H1 (cell line): ENCODE data around the gene DNAI1. TPM values are rescaled to one million over a fixed set of nuclear protein-coding genes. Genes with fewer than 3 reads are reported as not detected.
A peak's percentile ranks its signal among the peaks of the same experiment; 100 is the strongest.

Experiments
- CTCF ChIA-PET: fragments of 300-600 bp; sonication (Branson Sonifier 250); formaldehyde crosslinking; loops from one replicate; lab custom pipeline; 2021; ENCODE audit not compliant: partially characterized antibody; lab: Charles Lee
- POLR2A ChIA-PET: fragments of 300-600 bp; sonication (Branson Sonifier 250); formaldehyde crosslinking; loops from one replicate; lab custom pipeline; 2021; ENCODE audit warnings: inconsistent platforms; ENCODE audit not compliant: partially characterized antibody; lab: Charles Lee
- DNase-seq, 2 experiments: peaks; one replicate each; pipeline versions ENCODE4 v3.0.0 to v3.0.0-alpha.2; 2010 to 2022; ENCODE audit warnings: low spot score in 2 of 2, low read depth in 1 of 2, mixed read lengths in 1 of 2
- FAIRE-seq: peaks from 2 replicates; lab custom pipeline; 2011; peaks lifted over from hg19 to GRCh38; lab: Jason Lieb, UNC
- H2AFZ ChIP-seq: 2 replicates; pipeline ENCODE4 v1.8.1; 2012; ENCODE audit warnings: low read length, inconsistent platforms
- H2AK5ac ChIP-seq: 2 replicates; pipeline ENCODE4 v1.6.1; 2013; ENCODE audit warnings: low read depth, low read length
- H2BK120ac ChIP-seq: replicated peaks from 2 replicates; pipeline ENCODE3; 2013; ENCODE audit warnings: low read depth, low read length, inconsistent platforms
- H2BK12ac ChIP-seq: 2 replicates; pipeline ENCODE4 v1.6.1; 2013; ENCODE audit warnings: low read depth, low read length
- H2BK15ac ChIP-seq: 2 replicates; pipeline ENCODE4 v1.6.1; 2013; ENCODE audit warnings: low read length
- H2BK20ac ChIP-seq: 2 replicates; pipeline ENCODE4 v1.6.1; 2013; ENCODE audit warnings: low read length
- H2BK5ac ChIP-seq: 2 replicates; pipeline ENCODE4 v1.6.1; 2013; ENCODE audit warnings: low read depth, low read length
- H3K14ac ChIP-seq: 2 replicates; pipeline ENCODE4 v1.6.1; 2013; ENCODE audit warnings: inconsistent platforms; ENCODE audit not compliant: insufficient read length
- H3K18ac ChIP-seq: 2 replicates; pipeline ENCODE4 v1.6.1; 2013; ENCODE audit warnings: low read length; ENCODE audit errors: extremely low read depth
- H3K23ac ChIP-seq: 2 replicates; pipeline ENCODE4 v1.6.1; 2013; ENCODE audit warnings: inconsistent platforms; ENCODE audit not compliant: insufficient read length
- H3K23me2 ChIP-seq: 2 replicates; pipeline ENCODE4 v1.6.1; 2013; ENCODE audit warnings: low read depth, low read length
- H3K27ac ChIP-seq: 2 replicates; pipeline ENCODE4 v1.6.1; 2011; ENCODE audit warnings: low read depth, low read length, inconsistent platforms
- H3K27me3 ChIP-seq, 4 experiments: replicated peaks in 1 of 4; 1 replicate in 1 of 4; 2 replicates in 3 of 4; pipeline versions ENCODE4 v1.6.1 to v1.8.1; 2011 to 2013; ENCODE audit warnings: low read length in 3 of 4, mild to moderate bottlenecking in 3 of 4, inconsistent platforms in 2 of 4, mixed read lengths in 2 of 4, moderate library complexity in 1 of 4; ENCODE audit not compliant: control insufficient read depth in 3 of 4, insufficient read depth in 3 of 4; ENCODE audit errors: extremely low read depth in 1 of 4
- H3K36me3 ChIP-seq, 4 experiments: 2 replicates each; pipeline versions ENCODE4 v1.6.1 to v1.8.1; 2011 to 2013; ENCODE audit warnings: mild to moderate bottlenecking in 4 of 4, low read length in 3 of 4, moderate library complexity in 2 of 4, control low read depth in 1 of 4, inconsistent platforms in 1 of 4; ENCODE audit not compliant: insufficient read depth in 4 of 4, control insufficient read depth in 2 of 4
- H3K4ac ChIP-seq: replicated peaks from 2 replicates; pipeline ENCODE3; 2013; ENCODE audit warnings: low read length, low read depth, mixed read lengths, inconsistent platforms; ENCODE audit not compliant: insufficient read length
- H3K4me1 ChIP-seq, 4 experiments: replicated peaks in 1 of 4; 1 replicate in 1 of 4; 2 replicates in 3 of 4; pipeline versions ENCODE4 v1.6.1 to v1.8.1; 2011 to 2013; ENCODE audit warnings: low read length in 3 of 4, inconsistent platforms in 2 of 4, mixed read lengths in 1 of 4; ENCODE audit not compliant: insufficient read depth in 4 of 4, control insufficient read depth in 3 of 4
- H3K4me2 ChIP-seq, 2 experiments: 2 replicates each; pipeline versions ENCODE4 v1.6.1 to v1.8.1; 2011 to 2013; ENCODE audit warnings: low read depth in 2 of 2, low read length in 2 of 2, control low read depth in 1 of 2, inconsistent platforms in 1 of 2, mild to moderate bottlenecking in 1 of 2; ENCODE audit not compliant: insufficient read depth in 1 of 2
- H3K4me3 ChIP-seq, 4 experiments: fragments of 200-600, 300-600 bp in 1 of 4; sonication (generic), shearing (Covaris generic), sonication (Bioruptor Twin) in 1 of 4; 2 replicates each; pipeline versions ENCODE4 v1.5.1 to v1.8.1; 2011 to 2016; ENCODE audit warnings: low read length in 4 of 4, low read depth in 3 of 4, control low read depth in 2 of 4, inconsistent platforms in 2 of 4, mild to moderate bottlenecking in 2 of 4, mixed read lengths in 1 of 4, moderate library complexity in 1 of 4; ENCODE audit not compliant: insufficient read depth in 2 of 4; ENCODE audit errors: extremely low read depth in 1 of 4
- H3K56ac ChIP-seq: replicated peaks from 2 replicates; pipeline ENCODE3; 2013; ENCODE audit warnings: low read depth, mild to moderate bottlenecking, mixed read lengths, low read length, inconsistent platforms; ENCODE audit not compliant: insufficient read length
- H3K79me1 ChIP-seq: 2 replicates; pipeline ENCODE4 v1.6.1; 2013; ENCODE audit warnings: low read depth, low read length, control low read depth
- H3K79me2 ChIP-seq, 2 experiments: 2 replicates each; pipeline versions ENCODE4 v1.6.1 to v1.8.1; 2012 to 2013; ENCODE audit warnings: low read length in 2 of 2, mild to moderate bottlenecking in 2 of 2, inconsistent platforms in 1 of 2; ENCODE audit not compliant: insufficient read depth in 2 of 2, control insufficient read depth in 1 of 2
- H3K9ac ChIP-seq, 4 experiments: replicated peaks in 1 of 4; 1 replicate in 1 of 4; 2 replicates in 3 of 4; pipeline versions ENCODE4 v1.6.1 to v1.8.1; 2011 to 2013; ENCODE audit warnings: low read depth in 3 of 4, low read length in 3 of 4, control low read depth in 2 of 4, mild to moderate bottlenecking in 2 of 4, moderate library complexity in 2 of 4, inconsistent platforms in 1 of 4; ENCODE audit errors: extremely low read depth in 1 of 4
- H3K9me3 ChIP-seq, 2 experiments: 2 replicates each; pipeline versions ENCODE4 v1.6.1 to v1.8.1; 2012 to 2013; ENCODE audit warnings: mild to moderate bottlenecking in 2 of 2, moderate library complexity in 2 of 2, control low read depth in 1 of 2, inconsistent platforms in 1 of 2, low read depth in 1 of 2, low read length in 1 of 2, mixed read lengths in 1 of 2; ENCODE audit not compliant: insufficient read depth in 2 of 2
- H4K20me1 ChIP-seq, 2 experiments: replicated peaks in 1 of 2; 2 replicates each; pipeline versions ENCODE3 to v1.8.1; 2011 to 2013; ENCODE audit warnings: inconsistent platforms in 2 of 2, low read length in 2 of 2, mild to moderate bottlenecking in 1 of 2; ENCODE audit not compliant: insufficient read depth in 2 of 2, control insufficient read depth in 1 of 2
- H4K5ac ChIP-seq: 2 replicates; pipeline ENCODE4 v1.6.1; 2013; ENCODE audit warnings: low read length, low read depth, mixed read lengths, inconsistent platforms; ENCODE audit not compliant: insufficient read length
- H4K8ac ChIP-seq: 2 replicates; pipeline ENCODE4 v1.8.0; 2013; ENCODE audit warnings: mild to moderate bottlenecking, moderate library complexity, low read length, inconsistent platforms; ENCODE audit not compliant: insufficient read depth; ENCODE audit errors: extremely low read depth
- H4K91ac ChIP-seq: replicated peaks from 2 replicates; pipeline ENCODE3; 2013; ENCODE audit warnings: low read length, mixed read lengths, inconsistent platforms; ENCODE audit not compliant: insufficient read length
- GABPA ChIP-seq: IDR thresholded peaks from 2 replicates; pipeline ENCODE4 v1.6.1; 2011; ENCODE audit warnings: mild to moderate bottlenecking, low read length, moderate library complexity, borderline replicate concordance; ENCODE audit not compliant: insufficient read depth
- SUZ12 ChIP-seq: fragments of 200-600 bp; sonication (generic); IDR thresholded peaks from 2 replicates; pipeline ENCODE4 v1.6.1; 2012; ENCODE audit warnings: mild to moderate bottlenecking, inconsistent platforms, low read length, moderate library complexity, mixed read lengths
- WGBS, 2 experiments: shearing (Covaris generic) in 1 of 2; methylation state at CpG; one replicate each; pipeline versions ENCODE4 v1.1.6 to v1.1.7; 2013 to 2015; ENCODE audit warnings: low lambda C conversion rate in 2 of 2, mixed read lengths in 2 of 2, inconsistent platforms in 1 of 2, low coverage in 1 of 2, missing lambda C conversion rate in 1 of 2; ENCODE audit not compliant: insufficient replicate concordance in 2 of 2, insufficient coverage in 1 of 2, insufficient read length in 1 of 2; ENCODE audit errors: extremely low coverage in 1 of 2, missing lambda C conversion rate in 1 of 2; 5-methylcytosine and 5-hydroxymethylcytosine counted together
- polyA plus RNA-seq, 7 experiments: library from polyadenylated mRNA; depleted of rRNA in 3 of 7; stranded (reverse) in 5 of 7; unstranded in 2 of 7; fragments of >200 nt in 5 of 7; fragments of 200-250 nt in 2 of 7; gene quantifications; 1 replicate in 5 of 7; 2 replicates in 1 of 7; 4 replicates in 1 of 7; pipeline versions ENCODE4 v1.2.1 to v1.2.3, GENCODE V29; 2011 to 2013; ENCODE audit warnings: missing spikeins in 2 of 7, mixed read lengths in 2 of 7
- total RNA-seq: library from RNA; stranded (reverse); fragmentation: NEBNext Ultra II Directional; extraction: Animal tissue kit (Norgen Biotek cat#: 25700); gene quantifications from 2 replicates; pipeline ENCODE4 v1.2.1, GENCODE V29; 2021
- TF ChIP-seq, protein P1 (sequence below), 3 experiments: IDR thresholded peaks; 1 replicate in 2 of 3; 2 replicates in 1 of 3; pipeline versions ENCODE4 v1.5.1 to v1.6.1; 2011; ENCODE audit warnings: low read length in 3 of 3, mild to moderate bottlenecking in 3 of 3, inconsistent platforms in 2 of 3, low read depth in 1 of 3, moderate library complexity in 1 of 3; ENCODE audit not compliant: insufficient read depth in 1 of 3; ENCODE audit errors: control extremely low read depth in 1 of 3

DNAI1 gene
- total and polyA plus RNA-seq, 2 of the 8 experiments (the other 6 are each of a cell fraction or from before 2014, with no cell fraction given), result 0.37 to 0.54 TPM

- POLR2A ChIA-PET, result interaction anchor here (0.6 kb wide), 1 partner anchor 16 kb away, joined by 3 read pairs; no protein-coding TSS in a partner anchor
- DNase-seq (no peak), FAIRE-seq (no peak)
- Histone ChIP-seq H2BK5ac (no peak overlapping the region), H2BK12ac (peak overlapping the region; percentile 19; the same call in 1 of the 2 replicates), H3K18ac (0 out of 2 replicates have a peak overlapping the region, but pooled peaks have one; percentile 4), H3K4ac (no peak overlapping the region), H3K4me1 (peaks cover 9 to 38% (median 15%) of the 10 kb centered on the region in 4 experiments), H2AFZ (no peak overlapping the region), H3K36me3 (no peaks in the 10 kb centered on the region), H3K79me2 (no peaks in the 10 kb centered on the region), H2BK120ac (no peak overlapping the region), H3K9ac (no peak overlapping the region), H3K4me3 (no peak overlapping the region), H3K4me2 (no peak overlapping the region), H3K27ac (no peak overlapping the region), H3K14ac (no peak overlapping the region), H3K79me1 (no peaks in the 10 kb centered on the region), H2AK5ac (no peak overlapping the region), H3K23me2 (no peaks in the 10 kb centered on the region), H4K5ac (no peak overlapping the region), H3K9me3 (no peaks in the 10 kb centered on the region), H2BK20ac (no peak overlapping the region; the same call in 1 of the 2 replicates), H4K91ac (no peak overlapping the region), H3K27me3 (peaks cover 0 to 3% (median 3%) of the 10 kb centered on the region in 4 experiments; a peak in 3 of 7 replicates), H3K23ac (no peak overlapping the region), H2BK15ac (0 out of 2 replicates have a peak overlapping the region, but pooled peaks have one; percentile 75), H4K8ac (no peak overlapping the region), H3K56ac (no peak overlapping the region), H4K20me1 (no peaks in the 10 kb centered on the region)
- CTCF ChIA-PET, result interaction anchor here (0.9 to 6.3 kb wide), 10 partner anchors 9 to 67 kb away, joined by 3 to 48 read pairs (median 4); no protein-coding TSS in a partner anchor
- WGBS, 2 experiments, result 77% methylated on average over 7 of the region's 7 CpGs; no CpG with 5 or more reads in 1 of the 2 experiments
- no peak for TF ChIP-seq GABPA
- TF ChIP-seq, protein P1, sequence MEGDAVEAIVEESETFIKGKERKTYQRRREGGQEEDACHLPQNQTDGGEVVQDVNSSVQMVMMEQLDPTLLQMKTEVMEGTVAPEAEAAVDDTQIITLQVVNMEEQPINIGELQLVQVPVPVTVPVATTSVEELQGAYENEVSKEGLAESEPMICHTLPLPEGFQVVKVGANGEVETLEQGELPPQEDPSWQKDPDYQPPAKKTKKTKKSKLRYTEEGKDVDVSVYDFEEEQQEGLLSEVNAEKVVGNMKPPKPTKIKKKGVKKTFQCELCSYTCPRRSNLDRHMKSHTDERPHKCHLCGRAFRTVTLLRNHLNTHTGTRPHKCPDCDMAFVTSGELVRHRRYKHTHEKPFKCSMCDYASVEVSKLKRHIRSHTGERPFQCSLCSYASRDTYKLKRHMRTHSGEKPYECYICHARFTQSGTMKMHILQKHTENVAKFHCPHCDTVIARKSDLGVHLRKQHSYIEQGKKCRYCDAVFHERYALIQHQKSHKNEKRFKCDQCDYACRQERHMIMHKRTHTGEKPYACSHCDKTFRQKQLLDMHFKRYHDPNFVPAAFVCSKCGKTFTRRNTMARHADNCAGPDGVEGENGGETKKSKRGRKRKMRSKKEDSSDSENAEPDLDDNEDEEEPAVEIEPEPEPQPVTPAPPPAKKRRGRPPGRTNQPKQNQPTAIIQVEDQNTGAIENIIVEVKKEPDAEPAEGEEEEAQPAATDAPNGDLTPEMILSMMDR (IDR thresholded peaks at IDR 0.05; ENCODE audit: control extremely low read depth in 1 of 3, insufficient read depth in 1 of 3, low read depth in 1 of 3, low read length in 3 of 3), result no peak
- no peak for TF ChIP-seq SUZ12
Measured at GRCh38 chr9:34568133-34568532, 109.5 kb downstream of the DNAI1 start.
